ENCODE data around the gene CALML4.
"Not testable (repeated sequence)": the region's sequence is repeated elsewhere in the genome, so short reads cannot be mapped to it uniquely, and the experiment has no call there.

Gene CALML4, protein sequence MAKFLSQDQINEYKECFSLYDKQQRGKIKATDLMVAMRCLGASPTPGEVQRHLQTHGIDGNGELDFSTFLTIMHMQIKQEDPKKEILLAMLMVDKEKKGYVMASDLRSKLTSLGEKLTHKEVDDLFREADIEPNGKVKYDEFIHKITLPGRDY

DNA sequence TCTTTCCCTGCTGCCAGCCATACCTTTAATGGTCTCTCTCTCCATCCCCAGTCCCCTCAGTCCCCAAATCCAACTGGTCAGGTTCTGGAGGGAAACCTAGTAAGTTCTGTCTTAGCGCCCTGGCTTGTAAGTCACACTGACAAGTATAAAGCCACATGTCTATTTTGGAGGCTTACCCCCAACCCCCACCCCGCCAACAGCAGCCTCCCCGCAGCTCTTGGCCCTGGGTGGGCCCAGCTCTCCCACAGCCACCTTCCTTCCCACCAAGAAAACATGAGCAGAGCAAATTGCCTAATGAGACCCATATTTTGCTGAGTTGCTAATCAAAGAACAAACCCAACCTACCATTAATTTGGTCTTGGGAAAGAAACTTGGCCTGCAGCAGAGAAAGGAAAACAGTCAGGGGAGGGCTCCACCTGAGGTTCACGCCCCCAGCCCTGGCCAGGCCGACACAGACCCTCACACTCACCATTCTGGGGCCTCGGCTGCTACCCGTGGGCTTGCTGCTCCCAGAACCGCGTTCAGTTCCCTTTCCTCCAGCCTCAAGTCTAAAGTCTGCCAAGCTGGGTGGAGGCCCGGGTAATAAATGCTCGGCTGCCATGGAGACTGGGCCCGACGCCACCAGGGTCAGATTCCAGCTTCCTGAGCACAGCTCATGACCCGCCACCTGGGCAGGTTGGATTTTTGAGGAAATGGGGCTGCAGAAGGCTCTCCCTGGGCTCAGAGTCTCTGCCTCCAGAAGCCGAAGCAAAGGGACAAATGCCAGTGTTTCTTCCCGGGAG lies at the start of gene CALML4:
TSS of gene CALML4 (minus strand) at position 557 of the 782 bp plus-strand sequence. CDS start at position 472, 85 bp downstream.
- TF ChIP-seq ZNF274 (IDR thresholded peaks at IDR 0.05; ENCODE audit: low read depth, low read length), result no peak

GRCh38 chr15:68252925-68253534 lies 47.9 kb upstream of the CALML4 start:
- H3K4me3 ChIP-seq (ENCODE audit: low read length), result no peak overlapping the region
- TF ChIP-seq ZNF274 (IDR thresholded peaks at IDR 0.05; ENCODE audit: low read depth, low read length), result no peak

More for the DNA sequence above, at the start of gene CALML4:
- H3K4me3 ChIP-seq (ENCODE audit: low read length), result no peak within 1 kb of the TSS

GRCh38 chr15:68249058-68249713 lies 44.1 kb upstream of the CALML4 start:
- no peak overlapping the region for H3K4me3 ChIP-seq (ENCODE audit: low read length)
- no peak for TF ChIP-seq ZNF274 (IDR thresholded peaks at IDR 0.05; ENCODE audit: low read depth, low read length)

DNA sequence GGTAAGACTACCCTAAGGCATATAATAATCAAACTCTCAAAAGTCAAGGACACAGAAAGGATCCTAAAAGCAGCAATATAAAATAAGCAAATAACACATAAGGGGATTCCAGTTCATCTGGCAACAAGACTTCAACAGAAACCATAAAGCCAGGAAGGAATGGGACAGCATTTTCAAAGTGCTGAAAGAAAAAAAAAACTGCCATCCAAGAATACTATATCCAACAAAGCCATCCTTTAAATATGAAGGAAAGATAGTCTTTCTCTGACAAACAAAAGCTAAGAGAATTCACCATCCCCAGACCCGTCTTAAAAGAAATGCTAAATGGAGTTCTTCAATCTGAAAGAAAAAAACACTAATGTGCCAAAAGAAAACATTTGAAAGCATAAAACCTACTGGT lies 39.1 kb upstream of the CALML4 start:
- no peak overlapping the region for H3K4me3 ChIP-seq (ENCODE audit: low read length)
- no peak for TF ChIP-seq ZNF274 (IDR thresholded peaks at IDR 0.05; ENCODE audit: low read depth, low read length)

GRCh38 chr15:68241088-68241935 lies 36.2 kb upstream of the CALML4 start:
- H3K4me3 ChIP-seq (ENCODE audit: low read length), result no peak overlapping the region

DNA sequence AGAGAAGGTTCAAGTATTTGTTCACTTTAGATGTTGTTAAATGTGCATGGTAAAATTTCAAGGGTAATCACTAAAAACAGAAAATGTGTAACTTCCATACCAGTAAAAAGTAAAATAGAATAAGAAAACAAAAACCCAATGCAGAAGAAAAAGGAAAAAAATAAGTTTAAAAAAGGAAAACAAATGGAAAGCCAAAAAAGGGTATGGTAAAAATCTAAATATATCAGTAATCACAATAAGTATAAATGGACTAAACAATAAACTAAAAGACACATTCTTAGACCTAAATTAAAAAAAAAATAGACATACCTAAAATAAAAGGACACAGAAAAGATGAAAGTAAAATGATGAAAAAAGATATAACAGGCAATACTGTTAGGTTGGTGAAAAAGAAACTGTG lies 33.9 kb upstream of the CALML4 start:
- TF ChIP-seq ZNF274 (IDR thresholded peaks at IDR 0.05; ENCODE audit: low read depth, low read length), result no peak
- H3K4me3 ChIP-seq (ENCODE audit: low read length), result no peak overlapping the region

More at GRCh38 chr15:68241088-68241935, 36.2 kb upstream of the CALML4 start:
- no peak for TF ChIP-seq ZNF274 (IDR thresholded peaks at IDR 0.05; ENCODE audit: low read depth, low read length)

GRCh38 chr15:68235022-68235421 lies 29.9 kb upstream of the CALML4 start:
- no peak for TF ChIP-seq ZNF274 (IDR thresholded peaks at IDR 0.05; ENCODE audit: low read depth, low read length)
- H3K4me3 ChIP-seq (ENCODE audit: low read length), result no peak overlapping the region

GRCh38 chr15:68234520-68234919 lies 29.4 kb upstream of the CALML4 start:
- H3K4me3 ChIP-seq (ENCODE audit: low read length), result not testable (repeated sequence)

GRCh38 chr15:68234060-68234459 lies 28.9 kb upstream of the CALML4 start:
- H3K4me3 ChIP-seq (ENCODE audit: low read length), result no peak overlapping the region
- TF ChIP-seq ZNF274 (IDR thresholded peaks at IDR 0.05; ENCODE audit: low read depth, low read length), result no peak

GRCh38 chr15:68232937-68233336 lies 27.8 kb upstream of the CALML4 start:
- no peak for TF ChIP-seq ZNF274 (IDR thresholded peaks at IDR 0.05; ENCODE audit: low read depth, low read length)
- H3K4me3 ChIP-seq (ENCODE audit: low read length), result no peak overlapping the region

DNA sequence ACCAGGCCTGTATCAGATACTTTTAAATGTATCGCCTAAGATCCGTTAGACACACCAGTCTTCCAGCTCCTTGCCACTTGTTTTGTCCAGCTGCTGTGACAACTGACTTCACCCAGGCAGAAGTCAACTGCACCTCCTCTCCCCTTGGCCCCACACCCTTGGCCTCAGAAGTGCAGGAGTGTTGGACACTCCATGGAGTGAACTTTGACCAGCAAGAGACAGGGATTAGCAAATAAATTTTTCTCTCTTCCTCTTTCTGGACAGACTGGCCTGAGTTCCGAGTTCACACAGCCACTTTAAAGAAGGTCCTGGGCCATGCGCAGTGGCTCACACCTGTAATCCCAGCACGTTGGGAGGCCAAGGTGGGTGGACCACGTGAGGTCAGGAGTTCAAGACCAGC lies 27.3 kb upstream of the CALML4 start:
- TF ChIP-seq ZNF274 (IDR thresholded peaks at IDR 0.05; ENCODE audit: low read depth, low read length), result no peak
- no peak overlapping the region for H3K4me3 ChIP-seq (ENCODE audit: low read length)

DNA sequence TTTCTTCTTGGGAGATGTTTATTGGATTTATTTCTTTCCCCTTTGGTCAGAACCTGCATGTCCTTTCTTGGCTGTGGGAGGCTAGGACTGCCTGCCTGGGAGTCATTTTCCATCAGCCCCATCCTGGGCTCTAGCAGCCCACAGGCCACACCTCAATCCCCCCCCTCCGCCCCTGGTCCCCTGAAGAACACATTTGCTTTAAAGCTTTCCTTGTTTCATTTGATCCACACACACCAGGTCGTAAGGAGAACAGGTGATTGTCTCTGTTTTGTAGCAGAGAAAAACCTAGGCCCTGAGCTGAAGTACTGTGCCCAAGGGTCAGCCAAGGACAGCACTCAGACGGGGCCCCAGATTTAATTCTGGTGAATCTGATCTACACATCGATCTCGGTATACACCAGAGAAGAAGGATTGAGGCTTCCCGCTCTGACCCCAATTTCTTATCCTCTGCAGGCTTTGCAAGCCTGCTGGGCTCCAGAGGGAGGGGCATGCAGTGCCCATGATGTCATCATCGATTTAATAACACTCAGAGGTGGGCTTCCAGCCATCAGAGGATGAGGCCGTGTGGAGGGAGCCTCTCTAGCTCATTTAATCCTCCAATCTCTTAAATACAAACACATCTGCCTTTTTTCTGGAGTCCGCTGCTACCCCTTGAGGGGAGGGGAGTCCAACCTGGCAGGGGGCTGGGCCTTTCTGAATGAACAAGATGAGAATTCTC lies 26.1 kb upstream of the CALML4 start:
- no peak overlapping the region for H3K4me3 ChIP-seq (ENCODE audit: low read length)
- TF ChIP-seq ZNF274 (IDR thresholded peaks at IDR 0.05; ENCODE audit: low read depth, low read length), result no peak

Data from GM08714 (cell line).